Measurements from ENCODE around the gene LSM14A.

DNA sequence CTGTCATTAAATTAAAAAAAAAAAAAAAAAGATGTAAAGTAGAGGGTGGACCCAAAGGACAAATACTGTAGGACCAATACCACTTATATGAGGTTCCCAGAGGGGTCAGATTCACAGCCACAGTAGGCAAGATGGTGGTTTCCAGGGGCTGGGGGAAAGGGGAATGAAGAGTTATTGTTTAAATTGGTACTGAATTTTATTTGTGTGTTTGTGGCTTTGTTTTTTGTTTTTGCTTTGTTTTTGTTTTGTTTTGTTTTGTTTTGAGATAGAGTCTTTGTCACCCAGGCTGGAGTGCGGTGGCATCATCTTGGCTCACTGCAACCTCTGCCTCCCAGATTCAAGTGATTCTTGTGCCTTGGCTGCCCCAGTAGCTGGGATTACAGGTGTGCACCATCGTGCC, 17.9 kb upstream of the LSM14A start:
- TF ChIP-seq, protein P1, sequence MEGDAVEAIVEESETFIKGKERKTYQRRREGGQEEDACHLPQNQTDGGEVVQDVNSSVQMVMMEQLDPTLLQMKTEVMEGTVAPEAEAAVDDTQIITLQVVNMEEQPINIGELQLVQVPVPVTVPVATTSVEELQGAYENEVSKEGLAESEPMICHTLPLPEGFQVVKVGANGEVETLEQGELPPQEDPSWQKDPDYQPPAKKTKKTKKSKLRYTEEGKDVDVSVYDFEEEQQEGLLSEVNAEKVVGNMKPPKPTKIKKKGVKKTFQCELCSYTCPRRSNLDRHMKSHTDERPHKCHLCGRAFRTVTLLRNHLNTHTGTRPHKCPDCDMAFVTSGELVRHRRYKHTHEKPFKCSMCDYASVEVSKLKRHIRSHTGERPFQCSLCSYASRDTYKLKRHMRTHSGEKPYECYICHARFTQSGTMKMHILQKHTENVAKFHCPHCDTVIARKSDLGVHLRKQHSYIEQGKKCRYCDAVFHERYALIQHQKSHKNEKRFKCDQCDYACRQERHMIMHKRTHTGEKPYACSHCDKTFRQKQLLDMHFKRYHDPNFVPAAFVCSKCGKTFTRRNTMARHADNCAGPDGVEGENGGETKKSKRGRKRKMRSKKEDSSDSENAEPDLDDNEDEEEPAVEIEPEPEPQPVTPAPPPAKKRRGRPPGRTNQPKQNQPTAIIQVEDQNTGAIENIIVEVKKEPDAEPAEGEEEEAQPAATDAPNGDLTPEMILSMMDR (IDR thresholded peaks at IDR 0.05; ENCODE audit: low read length) = no peak
- TF ChIP-seq EZH2 (optimal IDR thresholded peaks at IDR 0.05; ENCODE audit: low read depth, low read length) (no peak), EZH2phosphoT487 (IDR thresholded peaks at IDR 0.05; ENCODE audit: low read length) (no peak)

Data from MM.1S (cell line).